Left ventricle myocardium inferior (tissue), 1 donor: ENCODE measurements around the gene PVRIG. TPM values are rescaled to one million over a fixed set of nuclear protein-coding genes. Genes with fewer than 3 reads are reported as not detected.
"Not testable (repeated sequence)": the region's sequence is repeated elsewhere in the genome, so short reads cannot be mapped to it uniquely, and the experiment has no call there.

Experiments
- DNase-seq: peaks from one replicate; pipeline ENCODE4 v3.0.0-alpha.2; 2020
- H3K27ac ChIP-seq: fragments of 200-600 bp; replicated peaks from 2 replicates; pipeline ENCODE4 v1.8.0; 2021
- H3K27me3 ChIP-seq: fragments of 200-600 bp; 2 replicates; pipeline ENCODE4 v1.8.0; 2021; ENCODE audit warnings: low read depth
- H3K36me3 ChIP-seq: fragments of 200-600 bp; 2 replicates; pipeline ENCODE4 v1.8.0; 2021
- H3K4me1 ChIP-seq: fragments of 200-600 bp; 2 replicates; pipeline ENCODE4 v1.8.0; 2021
- H3K4me3 ChIP-seq: fragments of 200-600 bp; 2 replicates; pipeline ENCODE4 v1.8.0; 2021; ENCODE audit warnings: mild to moderate bottlenecking, moderate library complexity
- H3K9me3 ChIP-seq: fragments of 200-600 bp; replicated peaks from 2 replicates; pipeline ENCODE4 v1.8.0; 2021
- CTCF ChIP-seq: fragments of 200-600 bp; IDR thresholded peaks from 2 replicates; pipeline ENCODE4 v1.8.0; 2021; ENCODE audit warnings: antibody characterized with exemption, mild to moderate bottlenecking, borderline replicate concordance
- intact Hi-C: fragments of 100-400 bp; cut with micrococcal nuclease; formaldehyde crosslinking; loops from one replicate; pipeline ENCODE4 v1.11.0; 2022
- total RNA-seq: library from RNA; stranded (reverse); fragmentation: NEBNext Ultra II Directional; extraction: Animal tissue kit (Norgen Biotek cat#: 25700); gene quantifications from one replicate; pipeline ENCODE4 v1.2.1, GENCODE V29; 2021
- donor health status: DM: no; HTN: yes; CAD: no; lungs with severe emphysema.

The PVRIG gene
- total RNA-seq, 1 donor from 2014 or later, result not detected

GRCh38 chr7:100266576-100267354 lies 47.0 kb downstream of the PVRIG start:
- Histone ChIP-seq H3K27ac (no peak overlapping the region), H3K36me3 (no peaks in the 10 kb centered on the region), H3K9me3 (no peaks in the 10 kb centered on the region), H3K4me1 (peaks cover 32% of the 10 kb centered on the region), H3K27me3 (no peaks in the 10 kb centered on the region), H3K4me3 (no peak overlapping the region)
- intact Hi-C loops, result no loop called here
- DNase-seq, result no peak
- TF ChIP-seq CTCF, result no peak

- Histone ChIP-seq H3K9me3 (no peaks in the 10 kb centered on the region), H3K27ac (no peak overlapping the region), H3K4me3 (no peak overlapping the region), H3K27me3 (no peaks in the 10 kb centered on the region), H3K36me3 (no peaks in the 10 kb centered on the region), H3K4me1 (peaks cover 38% of the 10 kb centered on the region)
- intact Hi-C loops, result no loop called here
- no peak for TF ChIP-seq CTCF
- DNase-seq, result no peak
Observed at GRCh38 chr7:100267648-100268047, 47.9 kb downstream of the PVRIG start.

GRCh38 chr7:100268882-100269281 lies 49.1 kb downstream of the PVRIG start:
- H3K27ac ChIP-seq, H3K9me3 ChIP-seq, H3K4me3 ChIP-seq, intact Hi-C loops, H3K36me3 ChIP-seq, H3K27me3 ChIP-seq, DNase-seq: not testable (repeated sequence)
- H3K4me1 ChIP-seq, result peaks cover 39% of the 10 kb centered on the region

GRCh38 chr7:100269306-100270045 lies 49.7 kb downstream of the PVRIG start:
- DNase-seq, H3K27me3 ChIP-seq, H3K27ac ChIP-seq, H3K9me3 ChIP-seq, intact Hi-C loops, H3K36me3 ChIP-seq: not testable (repeated sequence)
- Histone ChIP-seq H3K4me3 (peak overlapping the region; percentile 85), H3K4me1 (peaks cover 39% of the 10 kb centered on the region)

- Histone ChIP-seq H3K4me1 (peaks cover 39% of the 10 kb centered on the region), H3K4me3 (peak overlapping the region; percentile 85), H3K27ac (peak overlapping the region; percentile 27)
- H3K36me3 ChIP-seq, intact Hi-C loops, H3K27me3 ChIP-seq, H3K9me3 ChIP-seq, DNase-seq: not testable (repeated sequence)
Observed at GRCh38 chr7:100270046-100270918, 50.5 kb downstream of the PVRIG start.

Other genes with a start within 250 kb of the PVRIG start
- gene AZGP1, start 243.9 kb upstream of the PVRIG start, total RNA-seq, result 85.5 TPM
- 37.1 TPM for gene ZKSCAN1, start 204.4 kb upstream of the PVRIG start, total RNA-seq
- gene ZSCAN21, start 170.2 kb upstream of the PVRIG start, total RNA-seq, result 6.4 TPM
- 12.9 TPM for gene ZNF3, start 138.2 kb upstream of the PVRIG start, total RNA-seq
- gene COPS6, start 131.0 kb upstream of the PVRIG start, total RNA-seq, result 114 TPM
- 21.1 TPM for gene MCM7, start 118.6 kb upstream of the PVRIG start, total RNA-seq
- gene AP4M1, start 118.3 kb upstream of the PVRIG start, total RNA-seq, result 11.8 TPM
- 34.1 TPM for gene TAF6, start 100.6 kb upstream of the PVRIG start, total RNA-seq
- 8.5 TPM for gene CNPY4, start 100.3 kb upstream of the PVRIG start, total RNA-seq
- 2.0 TPM for gene MBLAC1, start 93.0 kb upstream of the PVRIG start, total RNA-seq
- 100 TPM for gene LAMTOR4, start 71.0 kb upstream of the PVRIG start, total RNA-seq
- gene TRAPPC14, start 61.2 kb upstream of the PVRIG start, total RNA-seq, result 7.1 TPM
- 1.5 TPM for gene GAL3ST4, start 51.3 kb upstream of the PVRIG start, total RNA-seq
- 0.25 TPM for gene GPC2, start 42.6 kb upstream of the PVRIG start, total RNA-seq
- 0.74 TPM for gene STAG3, start 42.0 kb upstream of the PVRIG start, total RNA-seq
- gene SPDYE3, start 87.8 kb downstream of the PVRIG start, total RNA-seq, result not detected
- 10.6 TPM for gene PILRB, start 138.2 kb downstream of the PVRIG start, total RNA-seq
- gene PILRA, start 153.5 kb downstream of the PVRIG start, total RNA-seq, result 2.0 TPM
- gene ZCWPW1, start 208.8 kb downstream of the PVRIG start, total RNA-seq, result 4.6 TPM
- 23.6 TPM for gene MEPCE, start 209.9 kb downstream of the PVRIG start, total RNA-seq
- 10.8 TPM for gene PPP1R35, start 216.5 kb downstream of the PVRIG start, total RNA-seq
- gene SPACDR, start 244.3 kb downstream of the PVRIG start, total RNA-seq, result 0.88 TPM